ENCODE measurements around the gene SRXN1.
A peak's percentile ranks its signal among the peaks of the same experiment; 100 is the strongest.

The SRXN1 gene

GRCh38 chr20:675033-675452 lies 22.0 kb upstream of the SRXN1 start:
- no peak for DNase-seq

GRCh38 chr20:673603-674001 lies 20.6 kb upstream of the SRXN1 start:
- DNase-seq = no peak

GRCh38 chr20:672963-673602 lies 20.1 kb upstream of the SRXN1 start:
- no peak for DNase-seq

- DNase-seq = no peak
Observed at GRCh38 chr20:671252-672030, 18.4 kb upstream of the SRXN1 start.

GRCh38 chr20:669573-669972 lies 16.6 kb upstream of the SRXN1 start:
- no peak for DNase-seq

- DNase-seq = no peak
Observed at GRCh38 chr20:668638-669037, 15.6 kb upstream of the SRXN1 start.

- no peak for DNase-seq
Observed at GRCh38 chr20:668050-668449, 15.1 kb upstream of the SRXN1 start.

- DNase-seq = peak; percentile 81
Observed at GRCh38 chr20:667351-668034, 14.5 kb upstream of the SRXN1 start.

- no peak for DNase-seq
Observed at GRCh38 chr20:666877-667276, 13.9 kb upstream of the SRXN1 start.

GRCh38 chr20:665276-665675 lies 12.3 kb upstream of the SRXN1 start:
- DNase-seq = no peak

- DNase-seq = no peak
Observed at GRCh38 chr20:664576-664975, 11.6 kb upstream of the SRXN1 start.

GRCh38 chr20:664151-664550 lies 11.2 kb upstream of the SRXN1 start:
- DNase-seq = no peak

GRCh38 chr20:663315-664090 lies 10.5 kb upstream of the SRXN1 start:
- DNase-seq = no peak

GRCh38 chr20:662277-663192 lies 9.5 kb upstream of the SRXN1 start:
- DNase-seq = no peak

- DNase-seq = no peak
Observed at GRCh38 chr20:661474-662270, 8.7 kb upstream of the SRXN1 start.

GRCh38 chr20:658731-659291 lies 5.8 kb upstream of the SRXN1 start:
- no peak for DNase-seq

GRCh38 chr20:658202-658601 lies 5.2 kb upstream of the SRXN1 start:
- DNase-seq = no peak

GRCh38 chr20:655726-656624 lies 3.0 kb upstream of the SRXN1 start:
- no peak for DNase-seq

GRCh38 chr20:654417-654750 lies 1.4 kb upstream of the SRXN1 start:
- no peak for DNase-seq
